Epithelial cell of proximal tubule (primary cell): ENCODE results near the gene KRTAP10-4. TPM values are rescaled to one million over a fixed set of nuclear protein-coding genes. Genes with fewer than 3 reads are reported as not detected.
"Not testable (repeated sequence)": the region's sequence is repeated elsewhere in the genome, so short reads cannot be mapped to it uniquely, and the experiment has no call there.

Source experiments
- DNase-seq: peaks from one replicate; pipeline ENCODE4 v3.0.0-alpha.2; 2011; ENCODE audit warnings: low read depth
- H3K4me3 ChIP-seq: 2 replicates; pipeline ENCODE4 v1.5.1; 2011; ENCODE audit warnings: low read depth, mild to moderate bottlenecking, low read length
- total RNA-seq: library from RNA; depleted of rRNA; stranded (reverse); fragments of >200 nt; gene quantifications from 2 replicates; pipeline ENCODE4 v1.2.3, GENCODE V29; 2015
- TF ChIP-seq, protein P1 (sequence below): conservative IDR thresholded peaks from 2 replicates; pipeline ENCODE4 v1.5.1; 2012; ENCODE audit warnings: low read depth, mild to moderate bottlenecking, low read length

The KRTAP10-4 gene
- total RNA-seq, 1 donor from 2014 or later: not detected

DNA sequence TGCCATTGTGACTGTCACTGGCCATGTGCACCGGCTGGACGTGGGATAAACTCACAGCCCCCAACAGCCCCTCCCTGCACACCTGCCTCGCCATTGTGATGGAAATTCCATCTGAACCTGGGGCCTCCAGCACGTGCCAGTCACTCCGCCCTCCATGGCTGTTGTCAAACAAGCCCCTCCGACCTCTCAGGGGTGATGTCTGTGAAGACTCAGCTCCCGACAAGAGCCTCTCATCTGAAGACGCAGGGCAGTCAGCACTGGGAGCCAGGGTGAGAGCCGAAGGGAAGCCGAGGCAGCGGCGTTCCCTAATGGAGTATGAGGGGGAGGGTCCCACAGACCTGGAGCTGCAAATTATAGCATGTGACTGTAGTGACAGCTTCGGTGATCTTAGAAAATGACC lies 20.8 kb upstream of the KRTAP10-4 start:
- TF ChIP-seq, protein P1, sequence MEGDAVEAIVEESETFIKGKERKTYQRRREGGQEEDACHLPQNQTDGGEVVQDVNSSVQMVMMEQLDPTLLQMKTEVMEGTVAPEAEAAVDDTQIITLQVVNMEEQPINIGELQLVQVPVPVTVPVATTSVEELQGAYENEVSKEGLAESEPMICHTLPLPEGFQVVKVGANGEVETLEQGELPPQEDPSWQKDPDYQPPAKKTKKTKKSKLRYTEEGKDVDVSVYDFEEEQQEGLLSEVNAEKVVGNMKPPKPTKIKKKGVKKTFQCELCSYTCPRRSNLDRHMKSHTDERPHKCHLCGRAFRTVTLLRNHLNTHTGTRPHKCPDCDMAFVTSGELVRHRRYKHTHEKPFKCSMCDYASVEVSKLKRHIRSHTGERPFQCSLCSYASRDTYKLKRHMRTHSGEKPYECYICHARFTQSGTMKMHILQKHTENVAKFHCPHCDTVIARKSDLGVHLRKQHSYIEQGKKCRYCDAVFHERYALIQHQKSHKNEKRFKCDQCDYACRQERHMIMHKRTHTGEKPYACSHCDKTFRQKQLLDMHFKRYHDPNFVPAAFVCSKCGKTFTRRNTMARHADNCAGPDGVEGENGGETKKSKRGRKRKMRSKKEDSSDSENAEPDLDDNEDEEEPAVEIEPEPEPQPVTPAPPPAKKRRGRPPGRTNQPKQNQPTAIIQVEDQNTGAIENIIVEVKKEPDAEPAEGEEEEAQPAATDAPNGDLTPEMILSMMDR: no peak
- no peak for DNase-seq
- no peak overlapping the region for H3K4me3 ChIP-seq

DNA sequence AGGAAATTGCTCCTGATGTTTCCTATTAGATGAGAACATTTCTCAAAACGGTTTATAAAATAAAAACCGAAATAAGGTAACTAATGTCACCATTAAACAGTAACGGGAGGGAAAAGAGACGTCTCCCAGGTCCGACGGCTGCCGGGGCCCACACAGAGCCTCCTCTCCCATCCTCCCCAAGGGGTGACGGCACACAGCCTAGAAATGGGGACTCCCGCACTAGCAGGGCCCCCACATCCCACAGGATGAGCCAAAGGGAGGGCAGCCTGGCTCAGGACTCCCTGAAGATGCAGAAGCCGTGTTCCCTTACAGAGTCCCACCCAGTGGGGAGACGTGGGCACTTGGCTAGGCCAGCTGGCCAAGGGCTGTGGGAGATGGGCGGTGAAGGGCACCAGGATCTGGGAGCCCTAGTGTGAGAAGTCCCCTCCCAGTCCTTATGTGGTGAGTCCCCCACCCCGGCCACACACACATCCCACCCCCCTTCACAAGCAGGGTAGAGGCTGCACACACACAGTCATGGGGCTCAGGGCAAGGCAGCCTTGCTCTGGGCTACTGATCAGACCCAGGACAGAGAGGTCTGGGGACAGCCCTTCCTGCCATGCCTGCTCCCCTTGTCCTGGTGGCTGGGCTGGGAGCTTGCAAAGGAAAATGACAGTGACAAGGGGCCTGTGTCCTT lies 18.2 kb upstream of the KRTAP10-4 start:
- TF ChIP-seq, protein P1: no peak
- no peak overlapping the region for H3K4me3 ChIP-seq
- no peak for DNase-seq

DNA sequence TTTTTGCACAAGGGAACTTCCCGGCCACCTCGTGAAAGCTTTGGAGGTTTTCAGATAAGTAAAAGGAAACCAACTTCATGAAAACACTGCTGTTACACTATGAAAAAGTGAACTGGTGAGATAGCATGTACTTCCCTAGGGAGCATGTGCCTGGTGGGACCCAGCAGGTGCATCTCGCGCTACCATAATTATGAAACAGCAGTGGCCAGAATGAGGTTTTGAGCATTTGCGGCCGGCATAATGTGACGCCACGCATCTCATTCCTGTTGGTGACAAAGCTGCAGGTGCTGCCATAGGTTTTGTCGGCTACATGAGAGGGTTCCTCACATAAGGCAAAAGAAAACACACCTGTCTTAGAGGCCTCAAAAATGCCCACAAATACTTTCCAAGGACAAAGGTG lies 16.6 kb upstream of the KRTAP10-4 start:
- TF ChIP-seq, protein P1: no peak

DNA sequence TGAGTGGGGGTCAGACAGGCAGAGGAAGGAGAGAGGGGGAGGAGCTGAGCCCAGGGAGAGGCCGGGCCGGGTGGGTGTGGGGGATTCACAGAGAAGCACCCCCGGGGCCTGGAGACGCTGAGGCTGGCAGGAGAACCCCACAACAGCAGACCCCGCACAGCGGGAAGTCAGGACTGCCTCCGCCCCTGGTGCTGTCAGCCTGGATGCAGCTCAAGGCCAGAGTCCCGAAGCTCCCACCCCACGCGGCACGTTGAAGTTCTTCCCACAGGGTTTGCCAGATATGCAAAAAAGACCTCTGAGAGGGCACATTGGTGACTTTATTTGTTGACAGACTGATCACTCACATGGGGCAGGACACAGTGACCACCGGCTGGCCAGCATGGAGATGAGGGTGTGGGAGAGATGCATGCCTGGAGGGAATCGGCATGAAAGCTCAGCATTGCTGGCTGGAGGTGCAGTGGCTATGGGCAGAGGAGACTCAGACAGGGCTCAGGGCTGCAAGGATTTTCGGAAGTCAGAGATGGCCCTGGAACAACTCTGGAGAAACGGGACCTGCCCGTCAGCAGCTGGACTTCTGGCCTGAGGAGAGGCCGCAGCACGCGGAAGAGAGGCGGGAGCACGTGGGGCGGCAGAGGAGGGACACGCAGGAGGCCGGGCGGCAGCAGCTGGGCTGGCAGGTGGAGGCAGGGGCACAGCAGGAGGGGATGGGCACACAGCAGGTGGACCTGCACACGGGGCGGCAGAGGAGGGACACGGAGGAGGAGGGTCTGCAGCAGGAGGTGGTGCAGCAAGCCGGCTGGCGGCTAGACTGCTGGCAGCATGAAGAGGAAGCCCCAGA lies 15.8 kb upstream of the KRTAP10-4 start:
- H3K4me3 ChIP-seq: no peak overlapping the region
- no peak for DNase-seq
- TF ChIP-seq, protein P1: no peak

More for the DNA sequence above, 16.6 kb upstream of the KRTAP10-4 start:
- H3K4me3 ChIP-seq: no peak overlapping the region
- no peak for DNase-seq

DNA sequence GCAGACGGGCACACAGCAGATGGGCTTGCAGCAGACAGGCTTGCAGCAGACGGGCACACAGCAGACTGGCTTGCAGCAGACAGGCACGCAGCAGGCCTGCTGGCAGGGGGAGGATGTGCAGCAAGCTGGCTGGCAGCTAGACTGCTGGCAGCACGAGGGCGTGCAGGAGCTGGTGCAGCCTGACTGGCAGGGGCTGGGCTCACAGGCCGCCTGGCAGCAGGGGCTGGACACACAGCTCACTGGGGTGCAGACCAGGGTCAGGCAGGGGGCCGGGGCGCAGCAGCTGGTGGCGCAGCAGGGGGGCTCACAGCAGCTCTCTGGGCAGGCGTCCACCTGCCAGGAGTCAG lies 15.2 kb upstream of the KRTAP10-4 start:
- not testable (repeated sequence) for H3K4me3 ChIP-seq, DNase-seq

DNA sequence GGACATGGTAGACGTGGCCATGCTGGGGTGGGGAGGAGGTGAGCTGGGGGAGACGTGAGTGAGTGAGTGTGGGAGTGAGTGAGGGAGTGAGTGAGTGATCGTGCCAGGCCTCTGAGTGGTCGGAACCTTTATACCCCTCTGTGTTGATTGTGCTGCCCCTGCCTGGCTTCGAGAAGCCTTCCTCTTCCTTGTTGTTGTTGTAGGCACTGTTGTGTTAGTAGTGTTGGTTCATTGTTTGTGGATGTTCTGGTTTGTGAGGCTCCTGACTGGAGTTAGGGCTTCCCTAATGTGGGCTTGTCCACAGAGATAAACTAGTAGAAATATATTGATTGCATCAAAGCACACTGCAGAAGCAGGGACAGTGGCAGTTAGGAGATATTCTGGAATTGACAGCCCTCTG lies 14.8 kb upstream of the KRTAP10-4 start, which contains the start of gene KRTAP10-3:
Gene KRTAP10-3 (minus strand): TSS at position 101 of the 400 bp plus-strand sequence. CDS start 80 bp downstream, at position 21.
- TF ChIP-seq, protein P1: no peak
- no peak for DNase-seq
- H3K4me3 ChIP-seq: no peak within 1 kb of the TSS

DNA sequence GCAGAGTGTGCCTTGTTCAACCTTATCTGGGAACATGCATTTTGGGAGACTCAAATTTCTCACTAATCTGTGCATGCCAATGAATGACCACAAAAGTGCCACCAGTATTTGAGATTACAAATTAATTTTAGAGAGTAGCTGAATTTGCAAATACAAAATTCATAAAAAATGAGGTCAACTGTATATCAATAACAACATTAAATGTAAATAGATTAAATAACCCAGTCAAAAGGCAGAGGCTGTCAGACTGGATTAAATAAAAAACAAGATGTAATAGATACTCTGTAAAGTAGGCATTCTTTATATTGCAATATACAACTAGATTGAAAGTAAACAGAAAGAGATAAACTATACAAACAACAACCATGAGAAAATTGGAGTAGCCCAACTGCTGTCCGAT lies 9.4 kb upstream of the KRTAP10-4 start:
- TF ChIP-seq, protein P1: no peak
- DNase-seq: no peak

More for the DNA sequence above, 9.4 kb upstream of the KRTAP10-4 start:
- no peak overlapping the region for H3K4me3 ChIP-seq
